ENCODE results near the gene UBE2F.
"Not testable (repeated sequence)": the region's sequence is repeated elsewhere in the genome, so short reads cannot be mapped to it uniquely, and the experiment has no call there.

Gene UBE2F

GRCh38 chr2:237946423-237946822 lies 20.4 kb upstream of the UBE2F start:
- no peak for DNase-seq

- not testable (repeated sequence) for DNase-seq
These were observed 15.5 kb upstream of the UBE2F start for GRCh38 chr2:237951354-237951753.

- DNase-seq = no peak
These were observed 14.9 kb upstream of the UBE2F start for GRCh38 chr2:237951878-237952277.

GRCh38 chr2:237952851-237953250 lies 14.0 kb upstream of the UBE2F start:
- DNase-seq = no peak

GRCh38 chr2:237955640-237956401 lies 11.0 kb upstream of the UBE2F start:
- DNase-seq = no peak

GRCh38 chr2:237956402-237956736 lies 10.4 kb upstream of the UBE2F start:
- DNase-seq = no peak

- DNase-seq = no peak
These were observed 5.2 kb upstream of the UBE2F start for GRCh38 chr2:237961637-237962036.

GRCh38 chr2:237962432-237963084 lies 4.3 kb upstream of the UBE2F start:
- DNase-seq = no peak

- DNase-seq = not testable (repeated sequence)
These were observed 3.3 kb upstream of the UBE2F start for GRCh38 chr2:237963490-237963991.

GRCh38 chr2:237964194-237964577 lies 2.6 kb upstream of the UBE2F start:
- DNase-seq = no peak

- no peak for DNase-seq
These were observed 2.0 kb upstream of the UBE2F start for GRCh38 chr2:237964578-237965404.

GRCh38 chr2:237965844-237966243 lies 970 bp upstream of the UBE2F start:
- DNase-seq = not testable (repeated sequence)

GRCh38 chr2:237966250-237966564 lies 607 bp upstream of the UBE2F start:
- DNase-seq = no peak

- DNase-seq = no peak
These were observed 693 bp downstream of the UBE2F start for GRCh38 chr2:237967463-237967951.

- no peak for DNase-seq
These were observed 1.4 kb downstream of the UBE2F start for GRCh38 chr2:237968048-237968862.

GRCh38 chr2:237971661-237972060 lies 4.8 kb downstream of the UBE2F start:
- no peak for DNase-seq

GRCh38 chr2:237972211-237972610 lies 5.4 kb downstream of the UBE2F start:
- no peak for DNase-seq

GRCh38 chr2:237972936-237973335 lies 6.1 kb downstream of the UBE2F start:
- no peak for DNase-seq

GRCh38 chr2:237977380-237977779 lies 10.6 kb downstream of the UBE2F start:
- DNase-seq = no peak

- DNase-seq = no peak
These were observed 11.4 kb downstream of the UBE2F start for GRCh38 chr2:237978058-237978712.

- DNase-seq = no peak
These were observed 12.5 kb downstream of the UBE2F start for GRCh38 chr2:237979331-237979730.

- DNase-seq = no peak
These were observed 13.3 kb downstream of the UBE2F start for GRCh38 chr2:237980087-237980486.

Data from NK-92 treated with Interleukin-12 subunit alpha and Interleukin-12 subunit beta, amount 100 ng/mL, for 24 hours (cell line).